HepG2 (cell line): ENCODE measurements around the gene SLC4A2. TPM values are rescaled to one million over a fixed set of nuclear protein-coding genes. Genes with fewer than 3 reads are reported as not detected.

Experiments used
- ATAC-seq: fragments of 200-7000 bp; cut with Tn5 transposase; 3 replicates; pipeline ENCODE4 v1.9.1; 2020; ENCODE audit warnings: mild to moderate bottlenecking, moderate library complexity
- BruUV-seq: library from RNA; stranded (reverse); fragments of 400-500 nt; replicated peaks from 2 replicates; lab custom pipeline; 2021; lab: Mats Ljungman, UMichigan
- CTCF ChIA-PET: fragments of 300-600 bp; formaldehyde crosslinking; extraction: SDS; loops from one replicate; lab custom pipeline; 2021; ENCODE audit warnings: low total read pairs, inconsistent platforms, low intra/inter-chr PET ratio; lab: Yijun Ruan, JAX
- POLR2A ChIA-PET: fragments of 350-600 bp; sonication (Branson Sonifier 250); formaldehyde crosslinking; loops from one replicate; lab custom pipeline; 2020; ENCODE audit warnings: antibody characterized with exemption, inconsistent platforms; lab: Yijun Ruan, JAX
- DNase-seq: peaks from one replicate; pipeline ENCODE4 v3.0.0-alpha.2; 2015; ENCODE audit warnings: low spot score
- FAIRE-seq: peaks from 3 replicates; lab custom pipeline; 2011; peaks lifted over from hg19 to GRCh38; lab: Jason Lieb, UNC
- H2AFZ ChIP-seq: one replicate; pipeline ENCODE4 v1.6.1; 2011; ENCODE audit warnings: low read length, inconsistent platforms
- H3K27ac ChIP-seq: fragments of 300-600 bp; 3 replicates; pipeline ENCODE4 v1.8.0; 2011; ENCODE audit warnings: mixed run types, mild to moderate bottlenecking, mixed read lengths, low read length, inconsistent platforms; ENCODE audit not compliant: insufficient read depth; ENCODE audit errors: extremely low read length
- H3K27me3 ChIP-seq, 2 experiments: fragments of 200-600 bp in 1 of 2; 2 replicates in 1 of 2; 3 replicates in 1 of 2; pipeline versions ENCODE4 v1.6.0 to v1.8.0; 2011; ENCODE audit warnings: low read length in 2 of 2, mild to moderate bottlenecking in 2 of 2, moderate library complexity in 2 of 2, inconsistent platforms in 1 of 2; ENCODE audit not compliant: insufficient read depth in 2 of 2, control insufficient read depth in 1 of 2
- H3K36me3 ChIP-seq, 2 experiments: fragments of 200-600 bp in 1 of 2; replicated peaks in 1 of 2; 2 replicates in 1 of 2; 3 replicates in 1 of 2; pipeline versions ENCODE4 v1.5.1 to v1.8.0; 2011; ENCODE audit warnings: low read length in 2 of 2, inconsistent platforms in 1 of 2; ENCODE audit not compliant: insufficient read depth in 2 of 2, control insufficient read depth in 1 of 2
- H3K4me1 ChIP-seq: 2 replicates; pipeline ENCODE4 v1.5.1; 2012; ENCODE audit warnings: low read length, inconsistent platforms; ENCODE audit not compliant: insufficient read depth
- H3K4me2 ChIP-seq: 2 replicates; pipeline ENCODE4 v1.6.0; 2011; ENCODE audit warnings: low read depth, low read length, inconsistent platforms
- H3K4me3 ChIP-seq, 3 experiments: fragments of 200-600 bp in 1 of 3; sonication (generic), shearing (Covaris generic) in 1 of 3; replicated peaks in 1 of 3; 2 replicates each; pipeline ENCODE4 v1.5.1; 2011 to 2016; ENCODE audit warnings: low read length in 3 of 3, inconsistent platforms in 2 of 3, low read depth in 2 of 3, mild to moderate bottlenecking in 2 of 3, control low read depth in 1 of 3, mixed read lengths in 1 of 3; ENCODE audit not compliant: insufficient read depth in 1 of 3
- H3K79me2 ChIP-seq: one replicate; pipeline ENCODE4 v1.6.1; 2011; ENCODE audit warnings: low read length, inconsistent platforms; ENCODE audit not compliant: insufficient read depth
- H3K9ac ChIP-seq: 2 replicates; pipeline ENCODE4 v1.6.0; 2011; ENCODE audit warnings: mild to moderate bottlenecking, low read depth, low read length, inconsistent platforms; ENCODE audit not compliant: insufficient read depth
- H3K9me3 ChIP-seq: 2 replicates; pipeline ENCODE4 v1.5.1; 2012; ENCODE audit warnings: mild to moderate bottlenecking, low read length
- H4K20me1 ChIP-seq: 2 replicates; pipeline ENCODE4 v1.6.0; 2011; ENCODE audit warnings: inconsistent platforms, mild to moderate bottlenecking, low read length, moderate library complexity; ENCODE audit not compliant: insufficient read depth
- ETV5 ChIP-seq: IDR thresholded peaks from 2 replicates; pipeline ENCODE4 v1.6.1; 2018; ENCODE audit warnings: missing biosample characterization, missing genetic modification reagents, inconsistent platforms, borderline replicate concordance
- FOXA1 ChIP-seq, 2 experiments: fragments of 450-650 bp in 1 of 2; sonication (generic) in 1 of 2; formaldehyde crosslinking in 1 of 2; IDR thresholded peaks; 2 replicates each; pipeline versions ENCODE4 v1.4.0 to v1.6.1; 2016 to 2020; ENCODE audit warnings: missing genetic modification reagents in 1 of 2
- GLMP ChIP-seq: sonication (generic); formaldehyde crosslinking; IDR thresholded peaks from 2 replicates; pipeline ENCODE4 v1.9.0; 2021; ENCODE audit warnings: missing genetic modification reagents, mild to moderate bottlenecking, borderline replicate concordance
- MAX ChIP-seq: IDR thresholded peaks from 2 replicates; pipeline ENCODE4 v1.6.1; 2012; ENCODE audit warnings: inconsistent platforms
- PHF5A ChIP-seq: IDR thresholded peaks from one replicate; pipeline ENCODE4 v1.6.1; 2018; ENCODE audit warnings: low read depth, missing genetic modification reagents; ENCODE audit not compliant: unreplicated experiment
- PHF8 ChIP-seq: sonication (generic); formaldehyde crosslinking; IDR thresholded peaks from 2 replicates; pipeline ENCODE4 v1.5.0; 2020; ENCODE audit warnings: missing genetic modification reagents
- SRSF9 ChIP-seq: fragments of 200-400 bp; formaldehyde crosslinking; IDR thresholded peaks from 2 replicates; pipeline ENCODE4 v1.6.1; 2018; ENCODE audit warnings: borderline replicate concordance, mild to moderate bottlenecking, low read depth, low read length; ENCODE audit not compliant: insufficient read depth, poor library complexity, severe bottlenecking
- STAG1 ChIP-seq: sonication (generic); formaldehyde crosslinking; IDR thresholded peaks from 2 replicates; pipeline ENCODE4 v1.4.0; 2020; ENCODE audit warnings: missing genetic modification reagents
- TCF7L2 ChIP-seq: IDR thresholded peaks from 2 replicates; pipeline ENCODE4 v1.6.1; 2011; ENCODE audit warnings: mild to moderate bottlenecking, low read depth, low read length, moderate library complexity
- XBP1 ChIP-seq: sonication (generic); formaldehyde crosslinking; IDR thresholded peaks from 2 replicates; pipeline ENCODE4 v1.5.0; 2020; ENCODE audit warnings: missing genetic modification reagents
- ZBTB14 ChIP-seq: sonication (generic); formaldehyde crosslinking; IDR thresholded peaks from 2 replicates; pipeline ENCODE4 v1.4.0; 2020; ENCODE audit warnings: missing genetic modification reagents
- ZKSCAN8 ChIP-seq: IDR thresholded peaks from 2 replicates; pipeline ENCODE4 v1.6.1; 2016; ENCODE audit warnings: borderline replicate concordance, missing genetic modification reagents, missing compliant biosample characterization
- ZNF501 ChIP-seq: sonication (generic); formaldehyde crosslinking; IDR thresholded peaks from 2 replicates; pipeline ENCODE4 v1.5.1; 2020; ENCODE audit warnings: mild to moderate bottlenecking, moderate library complexity, missing genetic modification reagents
- ZNF766 ChIP-seq: sonication (generic); formaldehyde crosslinking; IDR thresholded peaks from 2 replicates; pipeline ENCODE4 v1.5.0; 2020; ENCODE audit warnings: missing genetic modification reagents, borderline replicate concordance
- ZSCAN25 ChIP-seq: sonication (generic); formaldehyde crosslinking; IDR thresholded peaks from 2 replicates; pipeline ENCODE4 v1.8.0; 2022; ENCODE audit warnings: mild to moderate bottlenecking, missing genetic modification reagents
- WGBS: methylation state at CpG from one replicate; pipeline ENCODE4 v1.1.6; 2017; ENCODE audit warnings: low lambda C conversion rate; 5-methylcytosine and 5-hydroxymethylcytosine counted together
- in situ Hi-C: cut with HindIII; loops from 2 replicates; pipeline ENCODE4 v1.10.0; 2017; ENCODE audit warnings: low pct_unique_long_range_greater_than_20kb; ENCODE audit not compliant: extremely low pct_ligation_motif_present
- intact Hi-C: fragments of 100-400 bp; cut with micrococcal nuclease; formaldehyde crosslinking; loops from one replicate; pipeline ENCODE4 v1.10.0; 2022; ENCODE audit not compliant: unreplicated experiment
- polyA plus RNA-seq, 8 experiments: library from polyadenylated mRNA; depleted of rRNA in 3 of 8; stranded (reverse) in 7 of 8; unstranded in 1 of 8; fragments of >200 nt; fragmentation: Illumina TruSeq in 4 of 8; extraction: Trizol in 4 of 8; gene quantifications; 2 replicates each; pipeline versions ENCODE4 v1.2.1 to v1.2.3, GENCODE V29; 2011 to 2016; ENCODE audit warnings: low read depth in 4 of 8, missing spikeins in 1 of 8, mixed read lengths in 1 of 8; ENCODE audit not compliant: insufficient read depth in 1 of 8
- total RNA-seq, 5 experiments: library from RNA; depleted of rRNA; stranded (reverse); fragments of >200 nt; fragmentation: Illumina TruSeq; extraction: Trizol; gene quantifications; 2 replicates each; pipeline ENCODE4 v1.2.3, GENCODE V29; 2016; ENCODE audit warnings: low read depth in 1 of 5

Gene SLC4A2
- total and polyA plus RNA-seq, 2 of the 13 experiments (the other 11 are each of a cell fraction or from before 2014, with no cell fraction given) = 51.9 to 73.4 TPM

- in situ Hi-C loops = no loop called here
- POLR2A ChIA-PET = no interaction called here
- Histone ChIP-seq H3K4me2 (no peak overlapping the region), H2AFZ (no peak overlapping the region), H3K4me1 (no peaks in the 10 kb centered on the region), H3K4me3 (no peak overlapping the region), H3K9me3 (no peaks in the 10 kb centered on the region), H3K27me3 (peaks cover 1 to 12% of the 10 kb centered on the region in 2 experiments; a peak in 3 of 5 replicates), H3K27ac (no peak overlapping the region), H3K79me2 (no peaks in the 10 kb centered on the region), H3K9ac (no peak overlapping the region), H3K36me3 (0 out of 5 replicates have a peak, but pooled peaks cover 0 to 2% of the 10 kb centered on the region in 2 experiments), H4K20me1 (no peaks in the 10 kb centered on the region)
- TF ChIP-seq ZNF501 (CRISPR knock-in tag) (no peak), SRSF9 (no peak), PHF8 (CRISPR knock-in tag) (no peak)
- no peak for ATAC-seq
- intact Hi-C loops = no loop called here
- CTCF ChIA-PET = no interaction called here
- 78% methylated on average over 26 of the region's 38 CpGs for WGBS
- no peak for DNase-seq
- BruUV-seq = no TSS peak
- no peak for FAIRE-seq
Observed at GRCh38 chr7:151048911-151049463, 10.4 kb upstream of the SLC4A2 start.

GRCh38 chr7:151051108-151051507 is 8.3 kb upstream of the SLC4A2 start:
- Histone ChIP-seq H3K27ac (no peak overlapping the region), H2AFZ (no peak overlapping the region), H3K4me3 (no peak overlapping the region), H3K27me3 (peaks cover 1 to 12% of the 10 kb centered on the region in 2 experiments; a peak in 3 of 5 replicates), H3K4me2 (no peak overlapping the region), H3K4me1 (peaks cover 4% of the 10 kb centered on the region), H3K9me3 (no peaks in the 10 kb centered on the region), H3K9ac (no peak overlapping the region), H3K79me2 (no peaks in the 10 kb centered on the region), H4K20me1 (no peaks in the 10 kb centered on the region), H3K36me3 (0 out of 5 replicates have a peak, but pooled peaks cover 0 to 2% of the 10 kb centered on the region in 2 experiments)
- FAIRE-seq (no peak), ATAC-seq (peak; percentile 42), DNase-seq (no peak)
- CTCF ChIA-PET = no interaction called here
- intact Hi-C loops (no loop called here), in situ Hi-C loops (no loop called here)
- no TSS peak for BruUV-seq
- WGBS = 62% methylated on average over 8 of the region's 50 CpGs
- POLR2A ChIA-PET = interaction anchor here (1.0 kb wide), 1 partner anchor 12 kb away, joined by 5 read pairs; no protein-coding TSS in a partner anchor
- TF ChIP-seq XBP1 = no peak
- TF ChIP-seq GLMP (CRISPR knock-in tag) = no peak
- TF ChIP-seq STAG1 (CRISPR knock-in tag) = no peak
- no peak for TF ChIP-seq FOXA1 (IDR thresholded peaks at IDR 0.05)
- no peak for TF ChIP-seq FOXA1 (CRISPR knock-in tag; IDR thresholded peaks at IDR 0.05)
- TF ChIP-seq PHF5A (CRISPR knock-in tag) = no peak
- TF ChIP-seq ZBTB14 (CRISPR knock-in tag) = peak; percentile 24; the same call in 1 of the 2 replicates
- TF ChIP-seq ZKSCAN8 (CRISPR knock-in tag) = no peak
- 0 out of 2 replicates have a peak, but pooled peaks have one; percentile 16 for TF ChIP-seq ETV5 (CRISPR knock-in tag)
- no peak for TF ChIP-seq TCF7L2
- TF ChIP-seq ZNF766 = no peak
- TF ChIP-seq MAX = peak; percentile 52
- TF ChIP-seq ZSCAN25 (CRISPR knock-in tag) = no peak
